SH-SY5Y (cell line): ENCODE measurements around the gene IL10.

Experiments used
- GATA2 ChIP-seq: IDR thresholded peaks from 2 replicates; pipeline ENCODE4 v1.6.1; 2011; ENCODE audit warnings: mild to moderate bottlenecking, low read depth, low read length
- GATA3 ChIP-seq: IDR thresholded peaks from 2 replicates; pipeline ENCODE4 v1.6.1; 2011; ENCODE audit warnings: low read depth, mild to moderate bottlenecking, low read length, moderate library complexity

IL10 gene

GRCh38 chr1:206799311-206799710 lies 27.0 kb upstream of the IL10 start:
- TF ChIP-seq GATA3 (no peak), GATA2 (no peak)

GRCh38 chr1:206798384-206798996 lies 26.2 kb upstream of the IL10 start:
- TF ChIP-seq GATA2 (no peak), GATA3 (no peak)

GRCh38 chr1:206797534-206798383 lies 25.5 kb upstream of the IL10 start:
- TF ChIP-seq GATA3 (no peak), GATA2 (no peak)

GRCh38 chr1:206796981-206797402 lies 24.7 kb upstream of the IL10 start:
- TF ChIP-seq GATA2 (no peak), GATA3 (no peak)

GRCh38 chr1:206796116-206796515 lies 23.8 kb upstream of the IL10 start:
- no peak for TF ChIP-seq GATA3

DNA sequence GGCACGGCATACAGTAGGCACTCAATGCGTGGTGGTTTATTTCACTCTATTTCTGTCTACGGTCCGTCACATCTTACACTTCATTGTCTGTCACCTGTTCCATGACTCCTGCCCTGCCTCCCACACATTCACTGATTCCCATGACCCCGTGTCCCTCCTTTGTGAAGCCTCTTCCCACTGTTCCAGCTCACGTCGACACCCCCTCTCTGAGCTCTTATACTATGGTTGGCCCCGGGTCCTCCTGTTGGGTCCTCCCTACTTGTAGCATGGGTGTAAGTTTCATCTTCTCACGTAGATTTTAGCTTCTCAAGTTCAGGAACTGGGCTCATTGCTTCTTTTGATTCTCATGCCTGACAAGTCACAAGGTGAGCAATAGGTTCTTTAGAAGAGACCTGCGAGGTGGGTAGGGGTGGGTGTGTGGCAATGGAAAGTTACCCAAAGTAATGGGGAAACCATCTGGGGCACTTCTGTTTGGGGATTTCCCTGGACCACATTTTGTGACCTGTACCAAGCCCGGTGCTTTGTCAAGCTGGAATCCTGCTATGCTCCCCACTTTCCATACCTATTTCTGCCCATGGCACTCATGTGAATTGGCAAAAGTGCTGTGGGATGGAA lies 22.1 kb upstream of the IL10 start:
- TF ChIP-seq GATA2 (no peak), GATA3 (no peak)

- TF ChIP-seq GATA3: no peak
- no peak for TF ChIP-seq GATA2
Observed at GRCh38 chr1:206793620-206794019, 21.3 kb upstream of the IL10 start.

DNA sequence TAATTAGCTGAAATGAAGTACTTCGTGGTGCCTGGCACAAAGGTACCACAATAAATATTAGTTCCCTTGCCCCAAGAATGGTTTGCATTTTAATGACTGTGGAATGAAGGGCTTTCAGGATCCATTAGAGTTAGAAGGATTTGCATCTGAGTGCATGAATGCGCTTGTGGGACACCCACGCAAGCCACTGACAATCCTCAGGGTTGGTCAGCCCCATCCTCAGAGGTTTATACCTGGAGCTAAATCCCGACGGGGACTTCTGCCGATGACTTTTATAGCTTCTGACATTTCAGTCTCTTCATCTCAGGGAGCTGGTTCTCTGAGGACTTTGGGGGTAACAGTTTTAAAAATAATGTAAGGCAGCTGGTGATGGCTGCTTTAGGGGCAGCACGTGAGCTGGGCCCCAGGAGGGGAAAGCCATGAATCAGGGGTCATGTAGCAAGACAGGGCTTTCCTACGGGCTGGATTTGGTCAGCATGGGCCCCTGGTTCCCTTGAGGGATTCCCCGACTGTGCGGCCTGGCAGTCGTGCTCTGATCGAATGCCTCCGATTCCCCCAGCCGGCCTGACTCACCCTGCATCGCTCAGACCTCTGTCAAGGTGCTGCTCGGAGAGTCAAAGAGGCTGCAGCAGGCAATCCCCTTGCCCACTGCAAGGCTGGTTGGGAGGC lies 20.8 kb upstream of the IL10 start:
- no peak for TF ChIP-seq GATA3
- TF ChIP-seq GATA2: no peak

DNA sequence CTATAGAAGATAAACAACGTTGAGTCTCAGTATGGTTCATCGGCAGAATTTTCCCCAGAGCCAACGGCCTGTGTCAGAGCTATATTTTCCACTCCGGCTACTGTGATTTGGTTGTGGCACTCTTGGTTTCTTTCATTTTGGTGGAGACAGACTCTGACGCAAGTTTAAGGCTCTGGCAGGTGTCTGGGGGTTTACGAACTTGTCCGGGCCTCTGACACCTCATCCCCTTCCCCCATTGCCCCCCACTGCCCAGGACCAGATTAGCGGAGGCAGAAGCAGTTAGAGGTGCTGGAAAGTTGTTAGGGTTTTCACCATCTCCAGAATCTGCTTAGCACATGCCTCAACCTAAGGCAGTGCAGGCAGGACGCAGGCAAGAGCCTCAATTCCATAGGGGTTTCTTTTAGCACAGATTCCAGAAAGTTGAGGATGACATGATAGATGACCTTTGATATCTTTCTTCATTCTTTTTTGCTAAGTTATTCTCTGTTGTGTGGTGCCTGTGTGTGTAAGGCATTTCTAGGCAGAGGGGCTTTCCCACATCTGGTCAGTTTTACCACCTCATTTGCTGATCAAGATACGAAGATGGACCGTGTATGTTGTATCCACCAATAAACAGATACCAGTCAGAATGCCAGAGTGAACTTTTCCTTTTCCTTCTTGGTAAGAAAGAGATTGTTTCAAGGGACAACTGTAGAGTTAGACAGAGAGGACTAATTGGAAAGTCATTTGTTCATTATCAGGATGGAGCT lies 18.4 kb upstream of the IL10 start:
- TF ChIP-seq GATA3 (no peak), GATA2 (no peak)

- TF ChIP-seq GATA3: no peak
- TF ChIP-seq GATA2: no peak
Observed at GRCh38 chr1:206788487-206789050, 16.3 kb upstream of the IL10 start.

- TF ChIP-seq GATA3: no peak
- no peak for TF ChIP-seq GATA2
Observed at GRCh38 chr1:206787891-206788290, 15.6 kb upstream of the IL10 start.

- TF ChIP-seq GATA3 (no peak), GATA2 (no peak)
Observed at GRCh38 chr1:206786212-206786886, 14.1 kb upstream of the IL10 start.

GRCh38 chr1:206785182-206785765 lies 13.0 kb upstream of the IL10 start:
- TF ChIP-seq GATA2 (no peak), GATA3 (no peak)
